Epithelial cell of prostate (primary cell): ENCODE results near the gene PRDM2.
"Not testable (repeated sequence)": the region's sequence is repeated elsewhere in the genome, so short reads cannot be mapped to it uniquely, and the experiment has no call there.

Experiments
- DNase-seq: peaks from one replicate; pipeline ENCODE4 v3.0.0-alpha.2; 2011; ENCODE audit warnings: low read depth, low spot score
- H3K27ac ChIP-seq: fragments of 450-650 bp; 2 replicates; pipeline ENCODE4 v1.5.1; 2017; ENCODE audit warnings: mild to moderate bottlenecking

Gene PRDM2

DNA sequence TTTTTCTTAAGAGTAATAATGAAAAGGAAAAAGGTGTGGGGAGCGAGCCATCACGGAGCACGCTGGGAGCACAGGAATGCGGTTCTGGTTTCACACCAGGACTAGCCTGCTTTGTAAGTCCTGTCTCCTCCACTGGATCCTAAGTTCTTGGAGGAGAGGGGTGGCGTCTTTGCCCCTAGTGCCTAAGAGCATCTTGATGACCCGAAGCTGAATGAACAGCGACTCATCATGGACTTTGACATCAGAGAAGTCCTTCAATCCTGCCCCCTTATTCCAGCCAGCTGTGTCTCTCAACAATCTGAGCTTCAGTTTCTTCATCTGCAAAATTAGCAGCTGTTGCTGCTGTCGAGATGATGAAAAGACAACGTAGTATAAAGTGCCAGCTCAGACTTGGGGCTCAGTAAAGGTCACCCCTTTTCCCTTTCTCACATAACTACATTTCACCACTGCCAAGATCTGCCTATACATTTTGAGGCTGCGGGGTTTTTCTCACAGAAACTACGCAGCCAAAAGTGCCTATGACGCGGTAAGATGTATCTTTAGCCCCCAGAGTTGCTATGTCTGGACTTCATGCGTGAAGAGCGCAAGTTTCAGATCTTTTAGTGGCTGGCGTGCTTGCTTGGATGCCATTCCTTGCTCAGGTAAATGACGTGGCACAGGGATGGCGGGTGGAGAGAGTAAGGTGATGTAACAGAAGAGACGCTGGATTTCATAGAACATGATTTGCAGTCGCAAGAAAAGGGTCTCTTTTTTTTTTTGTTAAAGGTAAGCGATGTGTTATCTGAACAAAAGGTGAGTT, 4.9 kb upstream of the PRDM2 start:
- H3K27ac ChIP-seq = no peak overlapping the region
- DNase-seq = no peak

DNA sequence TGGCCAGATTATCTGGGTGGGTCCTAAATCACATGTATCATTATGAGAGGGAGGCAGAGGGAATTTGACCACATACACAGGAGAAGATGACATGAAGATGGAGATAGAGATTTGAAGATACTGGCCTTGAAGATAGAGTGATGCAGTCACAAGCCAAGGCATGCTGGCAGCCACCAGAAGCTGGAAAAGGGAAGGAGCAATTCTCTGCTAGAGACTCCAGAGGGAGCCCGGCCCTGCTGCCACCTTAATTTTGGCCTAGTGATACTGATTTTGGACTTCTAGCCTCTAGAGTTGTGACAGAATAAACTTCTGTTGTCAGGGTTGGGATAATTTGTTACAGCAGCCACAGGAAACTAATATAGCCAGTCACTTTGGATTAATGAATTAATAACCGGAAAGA, 2.2 kb upstream of the PRDM2 start:
- H3K27ac ChIP-seq = no peak overlapping the region
- DNase-seq = no peak

DNA sequence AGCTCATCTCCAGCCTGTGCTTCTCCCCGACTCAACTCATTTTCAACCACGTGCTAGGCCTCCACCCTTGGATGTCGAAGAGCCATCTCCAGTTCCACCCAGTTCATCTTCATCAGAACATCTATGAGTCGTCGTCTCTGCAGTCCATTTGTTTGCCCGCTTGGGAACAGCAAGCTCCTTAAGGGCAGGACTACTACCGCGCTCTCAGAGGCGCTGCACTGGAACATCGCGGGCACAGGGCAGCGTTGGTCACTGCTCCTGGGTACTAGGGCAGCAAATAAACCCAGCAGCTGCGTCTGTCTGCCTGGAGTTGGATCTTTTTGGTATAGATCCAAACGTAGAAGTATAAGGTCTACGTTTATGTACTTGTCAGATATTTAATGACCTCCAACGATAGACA, 478 bp upstream of the PRDM2 start:
- DNase-seq = no peak
- H3K27ac ChIP-seq = peak overlapping the region; percentile 61

DNA sequence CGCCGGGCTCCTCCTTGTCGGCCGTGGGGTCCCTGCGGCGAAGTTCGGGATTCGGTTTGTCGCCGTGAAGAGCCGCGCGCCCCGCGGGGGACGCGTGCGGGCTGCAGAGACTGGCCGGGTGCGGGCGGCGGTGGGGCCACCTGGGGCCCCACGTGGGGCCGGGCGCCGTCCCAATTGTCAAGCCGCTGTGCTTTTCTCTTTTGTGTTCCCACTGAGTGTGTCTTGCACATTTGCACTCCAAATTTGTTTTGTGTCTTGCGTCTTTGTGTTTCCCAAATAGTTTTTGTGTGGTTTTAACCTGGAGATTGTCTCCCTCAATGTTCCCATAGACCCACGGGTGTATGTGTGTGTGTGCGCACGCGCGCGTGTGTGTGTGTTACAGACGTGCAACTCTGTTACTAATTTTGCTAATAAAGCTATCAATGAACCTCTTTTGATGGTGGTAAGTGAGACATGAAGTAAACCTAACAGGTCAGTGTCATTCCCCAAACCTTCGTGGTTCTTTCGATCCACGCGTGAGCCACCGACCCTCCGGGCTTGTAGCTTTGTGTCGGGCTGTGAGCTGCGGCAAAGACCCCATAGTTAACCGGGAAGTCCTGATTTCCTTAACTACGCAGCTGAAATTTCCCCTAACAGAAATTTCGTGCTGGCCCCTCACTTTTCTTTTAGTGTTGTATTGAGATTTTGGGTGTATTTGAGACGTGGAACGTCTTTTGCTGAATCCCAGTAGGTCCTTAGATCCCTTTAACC, 708 bp downstream of the PRDM2 start:
- DNase-seq = no peak
- peak overlapping the region; percentile 61 for H3K27ac ChIP-seq

DNA sequence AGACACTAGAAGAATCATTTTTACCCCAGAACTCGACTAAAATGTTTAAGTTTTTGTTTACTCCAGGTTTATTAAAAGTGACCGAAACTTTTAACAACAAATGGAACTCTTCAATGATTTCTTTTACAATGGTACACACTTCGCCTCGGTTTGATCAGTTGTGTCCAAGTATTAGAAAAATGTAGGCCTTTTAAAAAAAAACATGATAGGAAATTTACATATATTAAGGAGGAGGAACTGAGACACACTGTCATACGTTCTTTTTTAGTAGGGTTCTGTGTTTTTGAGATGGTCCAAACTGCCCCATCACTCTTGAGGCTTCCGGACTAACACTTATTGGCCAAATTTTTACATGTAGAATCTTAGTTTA, 1.3 kb downstream of the PRDM2 start:
- no peak for DNase-seq

DNA sequence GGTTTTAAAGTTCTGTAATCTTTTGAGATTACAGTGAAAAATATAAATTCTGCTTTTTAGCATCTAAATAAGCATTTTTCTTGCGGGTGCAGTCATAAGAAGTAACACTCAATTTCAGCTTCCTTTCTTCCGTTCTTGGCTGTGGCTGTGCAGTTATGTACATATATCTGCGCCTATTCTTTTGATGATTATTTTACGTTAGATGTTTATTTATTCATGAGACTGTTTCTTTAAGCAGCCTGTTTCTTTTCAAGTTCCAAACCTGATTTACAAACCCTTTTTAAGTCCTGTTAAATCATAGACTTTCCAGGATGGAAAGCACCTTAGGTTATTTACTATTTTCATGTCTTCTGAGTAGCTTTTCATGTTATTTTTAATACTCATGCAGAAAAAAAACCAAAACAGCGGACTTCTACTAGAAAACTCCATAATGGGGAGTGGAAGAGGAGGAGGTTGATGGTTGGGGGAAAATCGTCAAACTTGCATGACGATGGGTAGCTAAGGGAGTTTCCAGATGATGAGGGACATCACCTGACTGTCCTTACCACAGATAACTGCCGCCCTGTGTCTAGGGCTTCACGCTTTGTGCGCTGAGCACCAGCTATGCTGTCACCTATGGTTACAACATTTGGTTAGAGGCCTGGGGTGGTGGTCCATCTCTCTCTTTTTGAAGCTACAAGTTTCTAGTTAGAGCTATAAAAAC, 2.6 kb downstream of the PRDM2 start:
- no peak for DNase-seq
- no peak overlapping the region for H3K27ac ChIP-seq

More for the DNA sequence above, 1.3 kb downstream of the PRDM2 start:
- no peak overlapping the region for H3K27ac ChIP-seq

DNA sequence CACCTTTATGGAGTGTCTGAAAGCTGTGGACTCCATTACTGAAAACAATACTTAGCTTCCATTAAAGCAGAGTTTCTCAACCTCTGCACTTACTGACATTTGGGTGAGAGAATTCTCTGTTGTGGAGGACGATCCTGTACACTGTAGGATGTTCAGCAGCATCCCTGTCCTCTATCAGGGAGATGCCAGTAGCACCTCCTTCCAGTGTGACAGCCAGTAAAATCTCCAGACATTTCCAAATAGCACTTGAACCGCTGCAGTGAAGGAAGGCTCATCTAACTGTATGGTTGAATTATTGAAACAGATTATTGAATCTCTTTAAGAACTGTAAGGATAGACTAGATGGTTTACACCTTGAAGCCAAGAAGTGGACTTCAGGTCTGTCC, 3.1 kb downstream of the PRDM2 start:
- no peak for DNase-seq
- H3K27ac ChIP-seq = no peak overlapping the region

DNA sequence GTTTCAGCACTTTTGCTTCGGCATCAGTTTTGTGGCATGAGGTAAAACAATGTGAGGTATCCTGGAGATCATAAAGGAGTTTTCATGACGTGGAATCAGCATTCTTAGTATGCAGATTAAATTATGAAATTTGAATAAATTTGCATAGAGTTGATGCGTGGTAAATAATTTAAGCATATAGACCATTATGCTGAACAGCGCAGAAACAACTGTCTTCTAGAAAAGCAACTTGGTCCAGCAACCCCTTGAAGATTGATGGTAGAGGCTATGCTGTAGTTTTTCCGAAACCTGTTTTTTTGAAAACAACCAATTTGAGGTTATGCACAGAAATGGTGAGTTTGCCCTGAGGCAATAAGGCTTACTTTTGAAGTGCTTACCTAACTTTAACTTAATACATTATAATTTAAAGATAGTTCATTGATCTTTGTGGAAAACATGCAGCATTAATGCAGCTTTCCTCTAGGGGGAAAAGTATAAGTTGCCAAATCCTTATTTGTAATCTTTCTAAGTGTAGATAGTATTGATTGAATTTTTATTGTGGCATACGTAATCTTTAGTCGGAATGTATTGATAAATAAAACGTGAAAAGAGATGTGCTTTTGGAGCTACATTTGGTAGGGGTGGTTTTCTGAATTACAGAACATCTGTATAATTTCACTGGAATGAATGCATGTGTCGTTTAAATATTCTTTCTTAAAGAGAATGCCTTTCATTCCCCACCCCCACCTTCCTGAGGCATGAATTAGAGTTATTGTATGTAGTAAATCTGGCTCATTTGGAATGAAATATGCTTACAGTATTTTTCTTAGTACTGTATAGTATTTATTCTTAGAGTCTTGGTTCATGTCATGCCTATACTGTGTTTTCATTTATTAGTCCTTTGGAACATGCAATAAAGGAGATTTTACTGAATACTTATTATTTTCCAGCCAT, 3.8 kb downstream of the PRDM2 start:
- DNase-seq = no peak
- no peak overlapping the region for H3K27ac ChIP-seq

DNA sequence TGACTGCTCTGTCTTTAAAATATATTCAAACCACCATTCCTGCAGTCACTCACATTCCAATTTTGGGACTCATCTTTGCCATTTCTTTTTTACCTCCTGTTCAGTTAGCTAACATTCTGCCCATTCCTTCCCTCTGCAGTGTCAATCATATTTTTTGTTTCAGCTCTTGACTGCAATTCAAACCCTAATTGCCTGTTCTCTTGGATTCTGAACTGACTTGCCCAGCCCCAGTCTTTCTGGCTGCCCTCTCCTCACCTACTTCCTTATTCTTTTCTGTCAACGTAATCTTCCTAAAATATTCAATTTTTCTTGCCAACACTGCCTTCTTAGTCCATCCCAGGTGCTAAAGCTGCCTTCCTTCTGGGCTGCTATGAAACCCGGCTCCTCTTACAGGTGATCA, 6.1 kb downstream of the PRDM2 start:
- no peak overlapping the region for H3K27ac ChIP-seq
- DNase-seq = no peak

DNA sequence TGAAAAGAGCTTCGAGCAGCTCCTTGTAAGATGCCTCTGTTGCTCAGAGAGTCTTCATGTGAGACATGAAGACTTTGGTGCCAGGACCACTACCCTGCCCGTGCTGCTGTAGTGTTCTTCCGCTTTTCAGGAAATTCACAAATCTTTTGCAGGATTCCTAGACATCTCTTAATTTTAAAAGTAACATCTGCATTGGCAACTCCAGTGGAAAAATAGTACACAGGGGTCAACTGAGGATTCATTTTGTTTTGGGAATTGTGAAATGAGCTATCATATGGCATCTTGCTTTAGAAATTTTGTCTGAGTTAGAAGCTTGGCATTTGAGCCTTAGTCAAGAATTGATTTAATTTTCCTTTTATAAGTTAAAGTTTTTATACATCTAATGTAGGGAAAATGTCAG, 7.2 kb downstream of the PRDM2 start:
- DNase-seq = no peak
- no peak overlapping the region for H3K27ac ChIP-seq

DNA sequence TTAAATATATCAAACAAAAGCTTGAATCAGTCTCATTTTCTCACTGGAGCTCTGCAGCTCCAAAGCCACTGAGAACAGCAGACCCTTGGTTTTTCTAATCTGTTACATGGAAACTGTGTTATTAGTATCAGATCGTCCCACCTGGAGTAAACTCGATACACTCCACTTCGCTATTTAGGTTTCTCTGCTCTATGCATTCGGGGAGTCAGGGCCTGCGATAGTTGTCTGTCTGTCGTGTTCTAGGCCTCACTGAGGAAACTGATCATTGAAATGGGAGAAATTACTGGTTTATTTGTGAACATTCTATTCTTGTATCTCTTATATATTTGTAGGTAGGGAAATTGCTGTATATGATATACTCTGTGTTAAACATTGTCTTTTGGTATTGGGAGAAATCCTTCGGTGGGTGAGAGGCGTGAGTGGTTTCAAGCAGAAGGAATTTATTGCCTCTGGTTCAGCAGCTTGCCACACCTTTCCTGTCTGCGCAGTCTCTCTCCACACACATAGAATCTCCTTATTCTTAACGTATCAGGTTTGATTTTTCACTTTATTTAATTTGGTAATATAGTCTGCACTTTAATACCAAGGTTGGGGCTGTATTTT, 8.5 kb downstream of the PRDM2 start:
- DNase-seq = no peak
- no peak overlapping the region for H3K27ac ChIP-seq

DNA sequence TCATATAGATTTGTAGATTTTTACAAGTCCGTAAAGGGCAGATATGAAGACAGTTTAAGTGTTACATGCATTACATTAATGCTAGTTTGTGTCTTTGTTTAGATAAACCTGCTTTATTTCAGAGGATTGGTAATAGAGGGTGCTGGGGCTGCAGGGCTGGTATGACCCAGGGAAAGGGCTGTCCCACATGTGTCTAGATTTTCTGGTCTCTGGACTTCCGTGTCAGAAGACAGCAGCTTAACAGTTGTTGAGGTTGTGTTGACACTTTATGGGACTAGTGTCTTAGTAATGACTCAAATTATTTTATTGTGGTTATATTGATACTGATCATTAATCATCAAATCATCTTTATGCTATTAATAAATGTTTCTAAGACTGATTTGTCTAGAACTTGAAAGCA, 10.1 kb downstream of the PRDM2 start:
- DNase-seq = no peak

DNA sequence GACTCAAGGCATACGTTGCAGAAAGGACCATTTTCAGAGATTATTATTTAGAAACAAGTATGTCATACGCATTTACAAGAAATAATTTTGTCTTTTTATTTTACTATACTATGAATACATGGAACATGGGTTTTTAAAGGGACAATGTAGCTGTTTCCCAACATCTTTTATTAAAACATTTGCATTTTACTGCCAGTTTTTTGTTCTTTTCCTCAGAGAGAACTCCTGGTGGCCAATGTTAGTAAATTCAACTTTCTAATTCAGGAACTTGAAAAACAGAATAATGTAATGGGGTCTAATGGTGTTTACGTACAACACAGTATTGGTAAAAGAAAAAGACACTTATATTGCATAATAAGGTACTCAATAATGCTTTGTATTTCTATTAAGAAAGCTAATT, 14.9 kb downstream of the PRDM2 start:
- no peak overlapping the region for H3K27ac ChIP-seq
- no peak for DNase-seq

More for the DNA sequence above, 10.1 kb downstream of the PRDM2 start:
- no peak overlapping the region for H3K27ac ChIP-seq

DNA sequence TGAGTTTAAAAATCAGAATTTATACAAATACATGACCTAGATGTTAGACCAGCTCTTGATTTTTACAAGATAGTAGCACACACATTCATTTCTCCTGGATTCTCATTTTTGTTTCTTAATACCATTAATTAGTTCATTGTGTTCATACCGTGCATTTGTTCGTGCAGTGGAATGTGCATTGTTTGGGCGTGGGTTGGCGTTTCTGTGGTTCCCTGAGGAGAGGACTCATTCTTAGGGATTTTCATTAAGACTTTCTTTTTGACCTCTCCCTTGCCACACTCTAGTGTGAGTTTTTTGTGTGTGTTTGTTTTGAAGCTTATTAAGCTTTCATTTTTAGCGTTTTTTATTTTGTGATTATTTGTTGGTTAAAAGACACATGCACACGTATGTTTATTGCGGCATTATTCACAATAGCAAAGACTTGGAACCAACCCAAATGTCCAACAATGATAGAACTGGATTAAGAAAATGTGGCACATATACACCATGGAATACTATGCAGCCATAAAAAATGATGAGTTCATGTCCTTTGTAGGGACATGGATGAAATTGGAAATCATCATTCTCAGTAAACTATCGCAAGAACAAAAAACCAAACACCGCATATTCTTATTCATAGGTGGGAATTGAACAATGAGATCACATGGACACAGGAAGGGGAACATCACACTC, 15.8 kb downstream of the PRDM2 start:
- not testable (repeated sequence) for DNase-seq, H3K27ac ChIP-seq

DNA sequence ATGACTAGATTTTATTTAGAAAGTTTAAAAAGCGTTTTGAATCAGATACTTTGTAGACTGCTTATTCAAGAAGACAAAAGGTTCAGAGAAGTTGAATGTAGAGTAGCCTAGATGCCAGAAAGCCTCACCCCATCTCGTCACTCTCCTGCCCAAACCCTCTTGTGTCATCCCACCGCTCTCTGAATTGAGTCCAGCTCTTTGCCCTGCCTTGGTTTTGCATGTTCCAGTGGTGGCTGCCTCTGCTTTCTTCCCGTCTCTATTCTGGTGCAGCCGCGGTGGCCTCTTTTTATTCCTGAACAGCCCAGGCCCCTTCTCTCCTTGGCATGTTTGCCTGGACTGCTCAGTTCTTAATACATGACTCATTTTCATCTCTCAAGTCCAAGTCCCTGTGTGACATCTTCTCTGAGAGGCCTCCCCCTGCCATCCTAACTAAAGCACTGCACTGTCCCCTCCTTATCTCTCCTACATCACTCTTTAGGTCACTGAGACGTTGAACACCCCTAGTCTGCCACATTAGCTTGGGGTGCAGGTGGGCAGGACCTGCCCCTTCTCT, 22.9 kb downstream of the PRDM2 start:
- no peak for DNase-seq
- H3K27ac ChIP-seq = no peak overlapping the region

DNA sequence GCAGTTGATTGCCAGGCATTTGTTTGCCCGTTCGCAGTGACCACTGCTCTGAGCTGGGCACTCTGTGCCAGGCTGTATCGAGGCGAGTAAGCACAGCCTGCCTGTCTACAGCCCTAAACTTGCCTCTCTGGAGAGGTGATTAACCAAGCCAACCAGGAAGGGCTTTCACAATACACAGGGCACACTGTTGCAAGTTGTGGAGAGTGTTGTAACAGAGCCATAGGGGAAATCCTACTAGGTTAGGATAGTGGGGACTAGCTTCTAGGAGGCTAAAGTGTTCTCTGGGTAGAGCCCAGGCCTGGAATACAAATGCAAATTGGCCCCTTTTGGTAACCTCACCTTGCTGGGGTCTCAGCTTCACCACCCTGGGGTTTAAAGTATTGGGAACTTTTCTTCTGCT, 23.8 kb downstream of the PRDM2 start:
- H3K27ac ChIP-seq = no peak overlapping the region
- DNase-seq = no peak

DNA sequence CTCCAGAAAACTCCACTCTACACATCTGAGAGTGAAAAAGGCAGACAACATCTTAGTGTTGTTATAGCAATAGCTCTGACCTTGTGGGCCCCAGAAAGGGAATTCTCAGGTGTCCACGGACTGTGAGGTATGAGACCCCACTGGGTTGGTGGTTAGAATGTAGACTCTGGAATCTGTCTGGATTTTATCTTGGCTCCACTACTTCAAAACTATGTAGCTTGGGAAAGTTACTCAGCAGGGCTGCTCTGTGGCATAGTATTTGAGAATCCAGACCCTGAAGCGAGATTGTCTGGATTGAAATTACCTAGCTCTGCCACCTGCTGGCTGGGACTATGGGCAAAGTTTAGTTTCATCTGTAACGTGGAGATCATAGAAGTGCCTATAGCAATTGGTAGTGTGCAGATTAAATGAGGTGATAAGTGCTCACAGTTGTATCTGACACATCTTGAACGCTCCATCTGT, 25.8 kb downstream of the PRDM2 start:
- H3K27ac ChIP-seq = no peak overlapping the region
- no peak for DNase-seq

DNA sequence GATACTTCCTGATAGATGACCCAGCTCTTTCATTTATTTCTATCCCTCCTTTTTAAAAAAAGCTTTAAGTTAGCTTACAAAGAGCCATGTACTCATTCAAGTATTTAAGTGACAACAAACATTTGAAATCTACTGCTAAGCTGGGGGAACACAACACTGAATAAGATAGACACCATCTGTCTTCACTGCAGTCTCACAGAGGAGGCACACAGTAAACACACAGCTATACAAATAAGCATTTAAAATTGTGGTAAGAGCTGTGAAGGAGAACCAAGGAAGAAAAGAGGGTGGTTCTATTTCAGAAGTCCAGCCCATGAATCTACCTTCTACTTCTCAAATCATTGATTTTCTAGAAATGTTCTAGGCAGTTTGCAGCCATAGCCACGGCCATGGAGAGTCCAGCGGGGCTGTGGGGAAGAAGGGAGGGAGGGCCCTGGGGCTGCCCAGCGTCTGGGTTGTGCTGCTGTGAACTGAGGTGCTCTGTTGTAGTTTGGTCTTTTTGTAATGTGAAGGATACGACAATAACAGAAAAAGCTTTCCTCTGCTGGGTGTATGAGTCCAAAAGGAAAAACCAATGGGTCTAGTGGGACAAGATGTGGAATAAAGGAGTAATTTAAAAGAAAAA, 28.2 kb downstream of the PRDM2 start:
- no peak for DNase-seq
- no peak overlapping the region for H3K27ac ChIP-seq
